CD4-positive, alpha-beta T cell treated with Interleukin-12 subunit alpha and Interleukin-12 subunit beta, for 1 hour (primary cell): ENCODE data around the gene MCF2L.

Experiments used
- DNase-seq: peaks from one replicate; pipeline ENCODE4 v3.0.0-alpha.2; 2020

The MCF2L gene

DNA sequence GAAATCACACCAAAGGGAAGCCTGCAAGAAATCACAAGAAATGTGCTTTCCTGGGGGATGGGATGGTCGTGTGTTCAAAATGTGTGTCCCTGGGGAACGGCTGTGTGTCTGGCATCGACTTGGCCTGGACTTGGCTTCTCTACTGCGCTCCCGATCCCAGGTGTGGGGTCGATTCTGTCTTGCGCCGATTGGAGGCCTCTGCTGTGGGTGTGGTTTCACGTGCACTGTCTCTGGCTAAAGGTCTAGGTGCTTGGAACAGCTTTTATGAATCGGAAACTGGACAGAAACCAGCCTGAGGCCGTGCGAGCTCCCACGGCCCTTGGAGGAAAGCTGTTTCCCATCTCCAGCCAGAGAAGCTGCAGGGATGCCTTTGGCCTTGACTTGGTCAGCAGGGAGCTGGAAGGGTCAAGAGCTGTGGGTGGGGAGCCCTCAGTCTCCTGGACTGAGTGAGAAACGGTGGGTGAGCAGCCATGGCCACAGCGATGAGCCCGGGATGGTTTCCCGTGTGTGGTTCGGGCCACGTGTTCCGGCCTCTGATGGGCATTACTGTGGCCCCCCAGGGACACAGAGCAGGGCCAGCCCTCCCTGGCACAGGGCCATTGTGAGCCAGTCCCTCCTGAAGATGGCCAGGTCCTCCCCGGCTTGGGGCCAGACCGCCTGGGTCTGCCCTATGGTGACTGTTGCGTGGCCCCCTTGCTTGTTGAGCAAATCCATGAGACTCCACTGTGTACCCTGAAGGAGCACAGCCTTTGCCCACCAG, 29.7 kb downstream of the MCF2L start:
- DNase-seq, result no peak

DNA sequence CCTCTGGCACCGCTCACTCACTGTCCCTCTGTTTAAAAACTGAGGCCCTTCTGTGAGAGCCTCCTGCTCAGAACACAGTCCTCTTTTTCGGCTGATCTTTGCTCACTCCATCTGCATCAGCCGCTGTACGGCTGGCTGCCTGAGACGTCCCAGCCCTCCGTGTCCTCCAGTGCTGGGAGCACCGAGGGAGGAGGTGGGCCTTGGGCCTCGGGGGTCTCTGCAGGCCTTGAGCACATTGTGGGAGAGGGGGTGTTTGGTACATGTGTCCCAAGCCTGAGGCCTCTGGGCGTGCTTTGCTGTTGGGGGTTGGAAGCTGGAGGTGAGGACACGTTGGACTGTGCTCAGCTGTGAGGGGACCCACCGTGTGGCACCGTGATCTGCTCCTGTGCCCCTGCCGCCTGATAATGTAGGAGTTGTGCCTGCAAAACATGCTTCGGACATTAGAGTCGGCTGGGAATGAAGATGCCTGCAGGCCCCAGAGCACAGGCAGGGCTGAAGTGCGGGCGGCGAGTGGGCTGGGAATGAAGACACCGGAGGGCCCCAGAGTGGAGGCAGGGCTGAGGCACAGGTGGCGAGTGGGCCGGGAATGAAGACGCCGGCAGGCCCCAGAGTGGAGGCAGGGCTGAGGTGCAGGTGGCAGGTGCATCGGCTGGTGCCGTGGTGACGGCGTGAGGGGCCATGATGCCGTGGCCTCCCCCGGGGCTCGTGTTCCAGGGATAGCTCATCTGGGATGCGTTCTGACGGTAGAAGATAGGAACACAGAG, 30.6 kb downstream of the MCF2L start:
- no peak for DNase-seq

DNA sequence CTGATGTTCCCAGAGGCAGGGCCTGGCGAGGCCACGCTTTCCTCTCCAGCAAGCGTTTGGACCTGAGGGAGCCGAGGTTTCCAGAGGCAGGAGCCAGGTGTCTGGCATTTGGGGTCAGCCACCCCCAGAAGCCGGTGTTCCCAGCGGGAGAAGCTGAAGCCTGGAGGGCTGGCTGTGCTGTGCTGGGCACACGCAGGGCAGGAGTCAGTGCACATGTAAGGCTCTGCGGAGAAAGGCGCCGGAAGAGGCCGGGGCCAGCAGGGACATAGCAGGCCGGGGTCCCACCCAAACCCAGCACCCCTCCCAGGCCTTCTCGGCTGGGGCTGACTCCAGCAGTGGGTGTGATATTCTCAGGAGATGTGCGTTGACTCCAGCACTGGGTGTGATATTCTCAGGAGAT, 31.6 kb downstream of the MCF2L start:
- no peak for DNase-seq

DNA sequence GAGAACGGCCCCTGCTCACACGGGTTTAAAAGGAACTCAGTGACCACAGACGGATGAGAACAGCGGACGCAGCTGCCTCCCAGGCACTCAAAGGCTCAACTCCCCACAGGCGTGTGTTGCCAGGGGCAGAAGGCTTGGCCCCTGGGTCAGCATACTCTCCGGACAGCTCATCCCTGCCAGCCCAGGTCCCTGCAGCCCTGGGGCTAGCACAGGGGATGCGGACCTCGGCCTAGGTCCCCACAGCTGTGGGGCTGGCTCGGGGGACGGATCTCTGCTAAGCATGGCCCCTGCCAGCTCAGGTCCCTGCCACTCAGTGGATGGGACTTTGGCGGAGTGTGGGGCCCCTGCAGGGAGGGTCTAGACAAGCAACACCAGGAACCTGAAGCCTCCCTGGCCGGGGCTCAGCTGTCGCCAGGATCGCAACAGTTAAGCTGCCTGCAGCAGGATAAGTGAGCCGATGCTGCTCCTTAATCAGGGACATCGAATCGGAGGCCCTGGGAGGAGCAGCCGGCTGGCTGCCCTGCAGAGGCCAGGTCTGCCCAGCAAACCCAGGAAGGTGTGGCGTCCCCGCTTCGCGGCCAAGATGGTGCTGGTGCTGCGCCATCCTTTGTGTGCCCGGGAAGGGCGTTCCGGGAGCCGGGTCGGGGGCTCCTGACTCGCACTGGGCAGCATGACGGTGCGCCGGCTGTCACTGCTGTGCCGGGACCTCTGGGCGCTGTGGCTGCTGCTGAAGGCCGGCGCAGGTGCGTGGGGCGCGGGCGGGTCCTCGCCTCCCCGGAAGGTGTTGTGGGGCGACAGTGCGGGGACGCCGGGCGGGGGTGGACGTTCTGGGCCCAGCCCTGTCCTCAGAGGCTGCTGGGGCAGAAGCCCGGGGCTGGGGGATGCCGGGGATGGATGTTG, 32.5 kb downstream of the MCF2L start:
- DNase-seq, result no peak

DNA sequence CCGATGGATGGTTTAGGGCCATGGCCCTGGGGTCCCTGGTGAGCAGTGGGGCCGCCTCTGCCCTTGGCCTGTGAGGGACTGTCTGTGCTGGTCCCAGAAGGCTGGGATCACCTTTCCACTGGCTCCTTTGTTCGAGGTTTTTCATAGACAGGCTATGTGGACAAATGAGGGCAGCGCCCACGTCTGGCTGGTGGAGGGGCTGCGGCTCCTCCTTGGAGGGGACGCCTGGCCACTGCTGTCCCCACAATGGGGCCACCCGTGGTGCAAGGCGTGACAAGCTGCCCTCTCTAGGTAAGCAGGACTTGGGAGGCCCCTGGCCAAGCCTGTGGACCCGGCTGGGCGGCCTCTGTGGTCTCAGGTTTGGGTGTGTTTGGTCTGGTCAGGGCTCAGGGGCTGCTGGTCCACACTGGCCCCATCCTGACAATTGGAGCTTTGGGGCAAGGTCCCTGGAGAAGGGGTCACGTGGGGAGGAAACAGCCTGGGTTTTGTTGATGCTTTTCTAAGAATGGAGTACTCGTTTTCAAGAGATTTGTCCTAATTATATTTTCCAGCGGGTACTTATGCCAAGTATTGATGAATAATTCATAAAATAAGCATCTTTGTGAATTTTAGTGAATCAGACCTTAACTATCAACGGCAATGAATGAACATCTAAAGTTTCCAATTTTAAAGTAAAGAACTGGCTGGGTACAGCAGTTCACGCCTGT, 33.3 kb downstream of the MCF2L start:
- no peak for DNase-seq

DNA sequence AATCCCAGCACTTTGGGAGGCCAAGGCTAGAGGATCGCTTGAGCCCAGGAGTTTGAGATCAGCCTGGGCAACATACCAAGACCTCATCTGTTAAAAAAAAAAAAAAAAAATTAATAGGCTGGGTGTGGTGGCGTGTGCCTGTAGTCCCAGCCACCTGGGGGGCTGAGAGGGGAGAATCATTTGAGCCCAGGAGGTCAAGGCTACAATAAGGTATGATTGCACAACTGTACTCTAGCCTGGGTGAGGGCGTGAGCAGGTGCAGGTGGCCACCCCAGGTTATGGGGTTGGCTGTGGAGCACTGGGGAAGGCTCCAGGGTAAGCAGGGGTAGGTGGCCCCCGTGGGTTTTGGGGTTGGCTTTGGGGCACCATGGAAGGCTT, 33.9 kb downstream of the MCF2L start:
- DNase-seq, result no peak

DNA sequence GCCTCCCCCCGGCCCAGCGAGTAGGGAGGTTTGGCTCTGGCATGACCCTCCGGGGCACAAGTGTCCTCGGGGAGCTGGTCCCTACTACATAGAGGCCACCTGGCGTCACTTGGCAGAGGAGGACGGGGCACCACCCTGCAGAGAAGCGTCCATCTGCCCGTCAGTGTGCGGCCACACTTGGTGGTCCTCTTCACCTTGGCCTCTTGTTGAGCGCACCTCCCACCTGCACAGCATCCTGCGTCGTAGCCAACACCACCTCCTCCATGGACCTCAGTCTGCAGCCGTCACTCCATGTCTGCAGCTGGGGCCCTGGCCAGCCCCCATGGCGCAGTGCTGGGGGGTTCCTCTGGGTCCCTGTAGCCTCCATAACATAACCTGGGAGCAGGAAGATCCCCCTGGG, 35.1 kb downstream of the MCF2L start:
- DNase-seq, result no peak

DNA sequence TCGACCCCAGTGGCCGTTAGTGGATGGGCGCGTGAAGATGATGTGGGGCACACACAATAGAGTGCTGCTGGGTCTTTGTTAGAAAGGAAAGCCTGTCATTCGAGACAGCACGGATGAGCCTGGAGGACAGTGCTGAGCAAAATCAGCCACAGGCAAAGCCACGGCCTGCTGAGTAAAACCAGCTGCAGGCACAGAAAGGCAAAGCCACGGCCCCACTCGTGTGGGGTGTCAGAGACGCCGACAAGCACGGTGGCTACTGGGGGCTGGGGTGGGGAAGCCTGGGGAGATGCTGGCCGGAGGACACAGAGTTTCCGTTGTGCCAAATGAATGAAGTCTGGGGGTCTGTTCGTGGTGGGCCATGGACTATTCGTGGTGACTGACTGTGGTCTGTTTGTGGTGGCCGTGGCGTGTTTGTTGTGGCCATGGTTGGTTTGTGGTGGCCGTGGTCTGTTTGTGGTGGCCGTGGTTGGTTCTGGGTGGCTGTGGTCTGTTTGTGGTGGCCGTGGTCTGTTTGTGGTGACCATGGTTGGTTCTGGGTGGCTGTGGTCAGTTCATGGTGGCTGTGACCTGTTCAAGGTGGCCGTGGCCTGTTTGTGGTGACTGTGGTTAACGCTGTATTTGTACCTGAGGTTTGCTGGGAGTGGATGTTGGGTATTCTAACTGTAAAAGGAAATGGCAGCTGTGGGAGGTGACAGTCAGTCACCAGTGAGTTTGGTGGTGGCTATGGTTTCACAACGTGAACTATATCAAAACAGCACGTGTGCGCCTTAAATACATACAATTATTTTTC, 36.3 kb downstream of the MCF2L start:
- peak; percentile 36 for DNase-seq

DNA sequence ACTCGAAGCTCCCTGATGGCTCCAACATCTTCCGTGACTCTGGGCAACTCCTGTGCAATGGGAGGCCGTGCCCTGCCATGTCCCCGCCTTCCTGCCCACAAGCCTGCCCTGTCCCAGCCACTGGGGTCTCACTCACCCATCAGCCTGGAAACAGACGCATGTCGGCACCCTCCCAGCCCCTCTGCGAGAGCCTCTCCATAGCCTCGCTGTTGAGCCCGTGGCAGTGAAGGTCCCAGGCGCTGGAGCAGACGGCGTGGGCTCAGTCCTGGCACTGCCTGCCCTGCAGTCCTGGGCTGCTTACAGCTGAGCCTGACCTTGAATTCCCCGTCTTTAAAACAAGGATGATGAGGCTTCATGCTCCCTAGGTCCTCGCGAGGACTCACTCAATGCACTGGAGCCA, 37.0 kb downstream of the MCF2L start:
- DNase-seq, result no peak

DNA sequence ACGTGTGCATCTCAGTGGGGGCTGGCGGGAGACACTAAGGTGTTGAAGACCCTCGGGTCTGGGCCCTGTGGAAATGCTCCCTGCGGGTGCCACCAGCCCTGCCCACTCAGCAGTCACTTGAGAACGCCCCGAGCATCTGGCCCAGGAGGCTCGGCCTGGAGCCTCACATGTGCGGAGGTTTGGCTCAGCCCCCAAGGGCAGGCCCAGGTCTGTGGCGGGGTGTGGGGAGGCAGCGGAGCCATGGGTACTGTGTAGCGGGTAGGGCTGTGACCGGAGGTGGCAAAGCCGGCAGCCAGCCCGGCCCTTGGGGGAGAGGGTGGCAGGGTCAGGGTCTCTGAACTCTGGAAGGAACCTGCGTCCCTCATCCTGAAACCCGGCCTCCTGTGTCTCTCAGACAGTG, 37.6 kb downstream of the MCF2L start:
- DNase-seq, result no peak

DNA sequence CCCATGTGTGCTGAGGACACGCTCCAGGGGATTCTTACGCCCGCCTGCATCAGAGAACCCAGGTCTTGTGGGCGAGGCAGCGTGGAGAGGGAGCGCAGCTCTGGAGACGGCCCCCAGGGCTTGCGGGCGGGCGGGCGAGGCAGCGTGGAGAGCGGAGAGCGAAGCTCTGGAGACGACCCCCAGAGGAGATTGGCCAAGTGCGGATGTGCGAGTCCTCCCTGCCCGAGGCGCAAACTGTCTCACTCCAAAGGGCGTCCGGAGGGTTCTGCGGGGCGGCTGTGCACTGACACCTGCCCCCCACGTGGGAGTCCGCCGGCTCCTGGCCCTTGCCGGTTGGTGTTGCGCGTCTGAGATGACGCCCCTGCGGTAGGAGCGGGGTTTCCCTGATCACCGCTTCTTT, 39.8 kb downstream of the MCF2L start:
- no peak for DNase-seq

DNA sequence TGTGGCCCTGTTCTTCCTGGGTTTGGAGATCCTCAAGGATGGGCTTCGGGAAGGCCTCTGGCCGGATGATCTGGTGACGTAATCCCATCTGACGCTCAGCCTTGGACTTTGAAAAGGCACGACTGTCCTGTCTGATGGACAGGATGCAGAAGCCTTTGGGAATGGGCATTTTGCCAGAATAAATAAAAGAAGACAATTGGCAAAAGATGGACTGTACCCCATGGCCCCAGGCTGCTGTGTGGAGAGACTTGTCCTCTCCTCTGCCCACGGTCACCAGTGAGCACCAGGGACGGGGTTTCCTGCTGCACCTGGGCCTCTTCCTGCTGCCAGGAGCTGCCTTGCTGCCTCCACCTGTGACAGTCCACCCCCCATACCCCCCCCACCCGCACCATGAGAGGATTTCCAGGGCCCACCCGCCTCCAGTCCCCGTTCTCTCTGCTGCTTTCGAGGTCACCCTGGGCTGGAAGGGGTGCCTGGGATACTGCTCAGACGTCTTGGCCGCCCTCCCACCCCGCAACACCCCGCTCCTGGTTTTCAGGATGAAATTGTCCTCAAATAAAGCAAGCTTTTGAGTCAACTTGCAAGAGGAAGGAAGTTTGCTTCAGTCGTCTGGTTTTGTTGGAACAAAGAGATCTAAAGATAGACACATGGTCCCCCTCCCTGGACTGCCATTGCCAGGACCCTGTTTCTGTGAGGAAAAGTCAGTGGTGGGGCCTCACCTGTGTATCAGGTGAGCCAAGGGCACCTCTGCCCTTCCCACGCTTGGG, 40.9 kb downstream of the MCF2L start:
- DNase-seq, result no peak

DNA sequence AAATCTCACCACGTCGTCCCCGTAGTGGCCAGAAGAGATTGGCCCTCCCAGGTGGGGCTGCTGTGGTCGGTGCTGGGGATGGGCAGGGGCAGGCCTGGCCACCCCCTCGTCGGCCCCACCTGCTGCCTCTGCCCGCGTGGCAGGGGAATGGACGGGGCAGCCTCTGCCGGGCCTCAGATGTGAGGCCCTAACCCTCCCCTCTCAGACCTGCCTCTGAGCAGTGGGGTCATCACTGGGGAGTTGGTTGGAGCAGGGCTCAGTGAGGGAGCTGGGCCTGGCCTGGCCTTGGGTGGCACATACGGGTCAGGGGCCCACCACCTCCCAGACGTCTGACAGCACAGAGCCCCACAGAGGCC, 41.5 kb downstream of the MCF2L start:
- no peak for DNase-seq

DNA sequence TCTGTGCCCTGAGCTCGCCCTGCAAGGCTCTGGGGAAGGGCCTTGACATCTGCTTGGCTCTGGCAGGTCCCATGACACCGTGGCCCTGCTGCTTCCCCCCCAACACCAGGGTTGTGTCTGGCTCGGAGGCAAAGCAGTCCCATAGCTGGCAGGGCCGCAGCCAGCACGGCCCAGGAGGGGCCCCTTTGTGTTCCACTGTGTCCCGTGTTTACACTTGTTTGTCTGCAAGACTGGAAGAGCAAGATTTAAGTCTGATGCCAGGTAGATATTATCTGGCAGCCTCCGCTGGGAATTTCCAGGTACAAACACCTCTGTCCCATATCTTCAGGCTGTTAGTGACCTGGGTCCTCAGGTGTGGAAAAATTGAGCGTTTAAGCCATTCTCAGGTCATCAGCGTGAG, 44.3 kb downstream of the MCF2L start:
- DNase-seq, result no peak

DNA sequence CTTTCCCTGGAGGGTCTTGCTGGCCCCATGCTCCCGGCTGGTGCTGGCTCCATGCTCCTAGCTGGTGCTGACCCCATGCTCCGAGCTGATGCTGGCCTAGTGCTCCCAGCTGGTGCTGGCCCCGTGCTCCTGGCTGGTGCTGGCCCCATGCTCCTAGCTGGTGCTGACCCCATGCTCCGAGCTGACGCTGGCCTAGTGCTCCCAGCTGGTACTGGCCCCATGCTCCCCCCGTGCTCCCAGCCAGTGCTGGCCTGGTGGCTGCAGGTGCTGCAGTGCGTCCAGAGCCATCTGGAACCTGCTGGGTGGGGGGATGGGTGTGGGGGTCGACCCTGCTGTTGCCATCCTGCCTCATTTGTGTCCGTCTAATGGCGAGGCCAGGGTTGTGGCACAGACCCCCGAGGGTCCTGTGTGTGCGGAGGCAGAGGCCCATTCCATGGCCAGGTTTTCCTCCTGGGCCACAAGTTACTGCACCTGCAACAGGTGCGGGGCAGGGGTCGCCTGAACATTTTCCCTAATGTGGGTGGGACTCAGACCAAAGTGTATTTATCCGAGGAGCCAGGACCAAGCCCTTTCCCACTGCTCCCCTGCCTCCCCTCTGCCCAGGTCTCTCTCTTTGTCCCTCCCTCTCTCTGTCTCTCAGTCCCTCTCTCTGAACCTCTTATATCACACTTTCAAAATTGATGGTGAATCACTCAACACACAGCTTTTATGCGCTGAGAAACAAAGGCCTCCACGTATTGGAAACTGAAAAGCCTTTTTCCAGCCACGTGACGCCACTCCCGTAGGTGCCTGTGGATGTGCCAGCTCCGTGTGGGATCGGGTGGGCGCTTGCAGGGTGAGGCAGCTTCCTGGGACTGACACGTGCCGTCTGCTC, 45.1 kb downstream of the MCF2L start:
- no peak for DNase-seq

DNA sequence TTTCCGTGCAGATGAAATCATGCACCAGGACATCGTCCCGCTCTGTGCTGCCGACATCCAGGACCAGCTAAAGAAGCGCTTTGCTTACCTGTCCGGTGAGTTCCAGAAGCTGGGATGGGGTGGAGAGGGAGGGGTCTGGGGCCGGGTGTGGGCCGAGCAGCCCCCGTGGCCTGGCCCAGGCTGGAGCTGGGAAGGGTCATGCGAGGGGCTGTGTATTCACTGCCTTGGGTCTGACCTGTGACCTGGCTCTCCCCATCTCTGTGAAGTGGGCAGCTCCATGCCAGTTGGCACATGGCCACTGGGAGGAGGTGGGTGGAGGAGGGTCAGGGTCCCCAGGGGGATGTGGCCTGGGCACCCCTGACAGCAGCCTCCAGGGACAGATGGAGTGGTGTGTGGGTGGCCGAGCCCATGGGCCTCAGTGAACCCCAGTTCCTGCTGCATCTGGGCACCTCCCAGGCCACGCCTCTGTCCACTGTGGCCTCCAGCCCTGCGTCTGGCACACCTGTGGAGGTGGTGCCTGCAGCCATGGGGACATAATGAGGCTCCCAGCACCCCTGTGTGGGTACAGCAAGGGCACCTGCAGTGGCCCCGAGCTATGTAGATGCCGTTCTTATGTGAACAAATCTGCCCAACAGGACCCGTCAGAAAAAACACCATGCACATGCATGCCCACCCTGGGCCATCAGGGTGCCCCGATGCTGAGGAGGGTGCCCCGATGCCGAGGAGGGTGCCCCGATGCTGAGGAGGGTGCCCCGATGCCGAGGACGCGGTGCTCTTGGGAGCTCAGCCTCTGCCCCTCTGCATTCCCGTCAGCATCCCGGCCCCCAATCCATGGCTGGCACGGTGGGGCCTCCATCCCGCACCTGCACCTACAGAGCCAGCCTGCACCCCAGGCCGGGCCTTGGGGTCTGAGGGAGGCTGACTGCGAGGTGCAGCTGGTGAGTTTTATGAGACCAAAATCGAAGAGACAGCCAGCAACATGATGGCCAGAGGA, 46.0 kb downstream of the MCF2L start:
- no peak for DNase-seq

DNA sequence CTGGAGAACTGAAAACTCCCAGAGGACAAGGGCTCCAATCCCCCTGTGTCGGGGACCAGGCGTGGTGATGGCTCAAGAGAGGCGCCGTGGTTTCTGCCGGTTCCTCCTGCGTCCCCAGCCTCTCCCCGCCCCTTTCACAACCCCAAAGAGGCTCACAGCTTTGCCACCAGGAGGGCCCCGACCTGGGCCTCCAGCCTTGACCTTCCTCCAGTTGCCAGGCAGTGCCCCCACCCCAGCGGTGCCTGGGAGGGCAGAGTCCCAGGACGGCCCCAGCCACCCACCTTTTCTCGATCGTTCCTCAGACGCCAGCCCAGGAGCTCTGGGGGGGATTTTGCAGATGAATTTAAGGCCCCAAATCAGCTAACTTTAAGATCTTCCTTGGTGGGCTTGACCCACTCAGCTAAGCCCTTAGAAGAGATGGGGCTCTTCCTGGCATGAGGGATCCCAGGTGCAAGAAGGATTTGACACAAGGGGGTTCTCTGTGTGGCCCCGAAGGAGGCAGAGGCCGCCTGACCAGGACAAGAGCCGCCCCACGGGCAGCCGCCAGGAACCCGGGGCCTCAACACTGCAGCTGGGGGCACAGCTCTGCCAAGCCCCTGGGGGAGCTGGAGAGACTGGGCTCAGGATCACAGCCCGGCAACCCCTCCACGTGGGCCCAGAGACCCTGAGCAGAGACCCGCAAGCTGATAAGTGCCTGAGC, 47.0 kb downstream of the MCF2L start:
- DNase-seq, result no peak

DNA sequence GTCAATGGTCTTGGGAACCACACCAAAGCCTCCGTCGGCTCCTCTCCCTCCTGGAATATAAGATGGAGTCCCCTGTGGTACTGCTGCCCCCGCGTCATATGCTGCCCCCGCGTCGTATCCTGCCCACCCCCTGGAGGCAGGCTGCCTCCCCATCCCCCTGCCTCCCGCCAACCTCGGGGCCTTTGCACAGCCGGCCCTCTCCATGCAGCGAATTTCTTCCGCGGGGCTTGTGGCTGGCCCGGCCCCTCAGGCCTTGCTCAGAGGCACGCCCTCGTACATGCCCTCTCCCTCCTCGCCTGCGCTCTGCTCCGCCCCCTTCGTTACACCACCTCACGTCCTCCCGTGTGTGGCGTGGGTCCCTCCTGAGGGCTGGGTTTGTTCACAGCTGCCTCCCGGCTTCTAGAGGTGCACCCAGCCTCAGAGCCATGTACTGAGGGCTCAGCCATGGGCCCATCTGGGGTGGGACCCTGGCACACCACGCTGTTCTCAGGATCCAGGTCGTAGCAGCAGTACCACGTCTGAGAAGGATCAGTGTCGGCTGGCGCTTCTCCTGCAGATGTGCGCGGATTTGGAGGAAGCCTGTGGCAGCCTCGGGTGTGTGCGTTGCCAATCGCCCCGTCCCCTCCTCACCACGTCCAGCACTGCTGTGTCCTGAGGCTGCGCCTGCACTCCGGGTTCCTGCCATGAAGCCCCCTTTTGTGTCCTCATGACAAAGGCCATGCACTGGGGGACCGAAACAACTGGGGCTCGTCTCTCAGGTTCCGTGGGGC, 47.7 kb downstream of the MCF2L start:
- no peak for DNase-seq
